HCT116 (cell line): ENCODE data around the gene DNTT. TPM values are rescaled to one million over a fixed set of nuclear protein-coding genes. Genes with fewer than 3 reads are reported as not detected.

Experiments
- ATAC-seq: fragments of 200-7000 bp; cut with Tn5 transposase; 2 replicates; pipeline ENCODE4 v1.9.1; 2020; ENCODE audit warnings: mild to moderate bottlenecking, moderate library complexity
- BruUV-seq: library from RNA; stranded (reverse); fragments of 400-500 nt; replicated peaks from 2 replicates; lab custom pipeline; 2021; lab: Mats Ljungman, UMichigan
- CTCF ChIA-PET: fragments of 300-600 bp; sonication (Branson Sonifier 250); formaldehyde crosslinking; loops from one replicate; lab custom pipeline; 2021; ENCODE audit warnings: antibody characterized with exemption; lab: Charles Lee
- POLR2A ChIA-PET: fragments of 300-600, 350-600 bp; sonication (Branson Sonifier 250); formaldehyde crosslinking; loops from one replicate; lab custom pipeline; 2021; ENCODE audit warnings: antibody characterized with exemption; lab: Charles Lee
- RAD21 ChIA-PET, 2 experiments: fragments of 300-600 bp; sonication (Branson Sonifier 250); formaldehyde crosslinking; loops; one replicate each; lab custom pipeline; 2023; ENCODE audit warnings: low total read pairs in 2 of 2; ENCODE audit not compliant: uncharacterized antibody in 2 of 2, unreplicated experiment in 2 of 2, low non-redundant PET in 1 of 2; lab: Charles Lee
- DNase-seq: peaks from one replicate; pipeline ENCODE4 v3.0.0-alpha.2; 2010; ENCODE audit warnings: low read depth, low spot score
- H2AFZ ChIP-seq: fragments of 200-600 bp; shearing (Covaris generic), sonication (generic); 2 replicates; pipeline ENCODE4 v1.6.1; 2017; ENCODE audit warnings: low read depth, mixed run types, mixed read lengths, antibody characterized with exemption, low read length; ENCODE audit not compliant: poor library complexity, severe bottlenecking
- H3K27ac ChIP-seq: 2 replicates; pipeline ENCODE4 v1.5.1; 2012; ENCODE audit warnings: low read depth, low read length
- H3K27me3 ChIP-seq: fragments of 200-600 bp; sonication (generic); 2 replicates; pipeline ENCODE4 v1.6.1; 2016; ENCODE audit warnings: mixed run types, low read length, mixed read lengths; ENCODE audit not compliant: insufficient read depth
- H3K36me3 ChIP-seq, 2 experiments: fragments of 200-500 bp in 1 of 2; fragments of 200-600 bp in 1 of 2; sonication (Bioruptor generic) in 1 of 2; sonication (generic) in 1 of 2; 2 replicates each; pipeline versions ENCODE4 v1.5.1 to v1.6.1; 2014 to 2016; ENCODE audit warnings: low read length in 2 of 2, inconsistent platforms in 1 of 2, mixed read lengths in 1 of 2, mixed run types in 1 of 2; ENCODE audit not compliant: insufficient read depth in 2 of 2, control insufficient read depth in 1 of 2
- H3K4me1 ChIP-seq, 2 experiments: fragments of 200-600 bp in 1 of 2; sonication (generic) in 1 of 2; 2 replicates each; pipeline versions ENCODE4 v1.5.1 to v1.6.1; 2012 to 2017; ENCODE audit warnings: low read length in 2 of 2, inconsistent platforms in 1 of 2, mild to moderate bottlenecking in 1 of 2, mixed read lengths in 1 of 2, mixed run types in 1 of 2, moderate library complexity in 1 of 2; ENCODE audit not compliant: insufficient read depth in 2 of 2, control insufficient read depth in 1 of 2
- H3K4me2 ChIP-seq: fragments of 200-600 bp; sonication (generic); 2 replicates; pipeline ENCODE4 v1.6.1; 2017; ENCODE audit warnings: mixed run types, low read length, mixed read lengths
- H3K4me3 ChIP-seq, 2 experiments: fragments of 200-600 bp in 1 of 2; sonication (generic) in 1 of 2; replicated peaks in 1 of 2; 2 replicates each; pipeline ENCODE4 v1.5.1; 2011 to 2016; ENCODE audit warnings: low read length in 2 of 2, control low read depth in 1 of 2, low read depth in 1 of 2, mild to moderate bottlenecking in 1 of 2, mixed read lengths in 1 of 2, mixed run types in 1 of 2
- H3K79me2 ChIP-seq: fragments of 200-600 bp; sonication (generic); 2 replicates; pipeline ENCODE4 v1.6.1; 2017; ENCODE audit warnings: mild to moderate bottlenecking, mixed run types, low read length, moderate library complexity, mixed read lengths; ENCODE audit not compliant: insufficient read depth
- H3K9ac ChIP-seq: fragments of 200-600 bp; sonication (generic); 2 replicates; pipeline ENCODE4 v1.6.1; 2016; ENCODE audit warnings: low read length, mixed read lengths
- H3K9me2 ChIP-seq: fragments of 200-600 bp; sonication (generic), shearing (Covaris generic); 2 replicates; pipeline ENCODE4 v1.6.1; 2017; ENCODE audit warnings: mixed run types, mild to moderate bottlenecking, moderate library complexity; ENCODE audit not compliant: insufficient read depth
- H3K9me3 ChIP-seq, 2 experiments: fragments of 200-500 bp in 1 of 2; fragments of 200-600 bp in 1 of 2; sonication (Bioruptor generic) in 1 of 2; sonication (generic) in 1 of 2; 2 replicates each; pipeline ENCODE4 v1.6.1; 2014 to 2017; ENCODE audit warnings: low read length in 2 of 2, mixed read lengths in 2 of 2, inconsistent platforms in 1 of 2, low read depth in 1 of 2, mild to moderate bottlenecking in 1 of 2, mixed run types in 1 of 2, moderate library complexity in 1 of 2; ENCODE audit not compliant: control insufficient read depth in 1 of 2, insufficient read depth in 1 of 2
- H4K20me1 ChIP-seq: fragments of 200-600 bp; sonication (generic), shearing (Covaris generic); 2 replicates; pipeline ENCODE4 v1.6.1; 2017; ENCODE audit warnings: mixed run types, mild to moderate bottlenecking, moderate library complexity; ENCODE audit not compliant: insufficient read depth
- CEBPB ChIP-seq: IDR thresholded peaks from 2 replicates; pipeline ENCODE4 v1.6.1; 2012; ENCODE audit warnings: low read depth
- EGR1 ChIP-seq: IDR thresholded peaks from 2 replicates; pipeline ENCODE4 v1.6.1; 2012; ENCODE audit warnings: low read depth
- REST ChIP-seq: IDR thresholded peaks from 2 replicates; pipeline ENCODE4 v1.6.1; 2012; ENCODE audit warnings: low read depth
- SRF ChIP-seq: IDR thresholded peaks from 2 replicates; pipeline ENCODE4 v1.6.1; 2012; ENCODE audit warnings: low read depth
- ZNF274 ChIP-seq: fragments of 200-500 bp; sonication (Bioruptor generic); IDR thresholded peaks from 2 replicates; pipeline ENCODE4 v1.6.1; 2014; ENCODE audit warnings: mild to moderate bottlenecking, low read depth, low read length, inconsistent platforms
- intact Hi-C: fragments of 100-400 bp; cut with micrococcal nuclease; formaldehyde crosslinking; loops from 2 replicates; pipeline ENCODE4 v1.10.0; 2022
- total RNA-seq: library from RNA; stranded (reverse); gene quantifications from one replicate; pipeline ENCODE4 v1.2.1, GENCODE V29; 2021; ENCODE audit not compliant: unreplicated experiment
- TF ChIP-seq, protein P1 (sequence below): IDR thresholded peaks from 2 replicates; pipeline ENCODE4 v1.6.1; 2011; ENCODE audit warnings: mild to moderate bottlenecking, low read length, moderate library complexity; ENCODE audit not compliant: insufficient replicate concordance; ENCODE audit errors: extremely low read depth

The DNTT gene
- total RNA-seq, 1 experiment from 2014 or later = not detected

DNA sequence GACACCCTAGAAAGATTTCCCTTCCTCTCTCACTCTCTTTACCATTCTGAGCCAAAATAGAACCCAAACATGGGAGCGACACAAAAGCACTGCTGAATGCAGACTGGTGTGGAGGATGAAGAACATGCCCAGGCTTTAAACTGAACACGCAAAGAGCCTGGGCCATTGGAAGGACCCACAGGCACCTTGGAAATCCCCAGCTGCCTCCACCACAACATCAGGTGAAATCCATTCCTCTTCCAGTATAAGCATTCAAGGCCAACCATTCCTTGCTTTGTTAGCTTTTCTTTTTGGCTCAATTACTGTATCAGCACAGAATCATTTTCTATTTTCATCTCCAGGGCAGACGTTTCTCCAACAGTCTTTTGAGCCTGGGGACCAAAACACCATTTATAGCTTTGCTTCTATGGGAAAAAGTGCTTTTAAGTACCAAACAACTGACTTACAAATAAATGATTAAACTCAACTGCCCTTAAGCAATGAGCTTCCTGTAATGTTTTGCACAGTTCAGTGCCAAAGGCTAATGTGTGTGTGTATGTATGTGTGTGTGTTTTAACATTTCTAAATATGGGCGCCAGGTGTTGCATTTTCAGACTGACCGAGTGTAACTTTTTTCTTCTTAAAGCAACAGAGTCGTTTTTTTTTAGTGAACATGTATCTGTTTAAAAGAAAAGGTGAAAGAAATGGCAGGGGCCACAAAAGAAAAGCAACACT is 16.7 kb upstream of the DNTT start:
- Histone ChIP-seq H3K79me2 (no peaks in the 10 kb centered on the region), H2AFZ (peak overlapping the region; percentile 92), H3K9me3 (no peaks in the 10 kb centered on the region), H3K27me3 (no peaks in the 10 kb centered on the region), H3K4me3 (no peak overlapping the region), H3K4me2 (peak overlapping the region; percentile 49), H3K27ac (no peak overlapping the region), H3K4me1 (peaks cover 4 to 9% of the 10 kb centered on the region in 2 experiments; a peak in 3 of 4 replicates), H3K9ac (no peak overlapping the region), H4K20me1 (no peaks in the 10 kb centered on the region), H3K9me2 (no peaks in the 10 kb centered on the region), H3K36me3 (no peaks in the 10 kb centered on the region)
- TF ChIP-seq CEBPB (no peak), SRF (peak; percentile 79), REST (no peak), ZNF274 (no peak), EGR1 (no peak)
- TF ChIP-seq, protein P1, sequence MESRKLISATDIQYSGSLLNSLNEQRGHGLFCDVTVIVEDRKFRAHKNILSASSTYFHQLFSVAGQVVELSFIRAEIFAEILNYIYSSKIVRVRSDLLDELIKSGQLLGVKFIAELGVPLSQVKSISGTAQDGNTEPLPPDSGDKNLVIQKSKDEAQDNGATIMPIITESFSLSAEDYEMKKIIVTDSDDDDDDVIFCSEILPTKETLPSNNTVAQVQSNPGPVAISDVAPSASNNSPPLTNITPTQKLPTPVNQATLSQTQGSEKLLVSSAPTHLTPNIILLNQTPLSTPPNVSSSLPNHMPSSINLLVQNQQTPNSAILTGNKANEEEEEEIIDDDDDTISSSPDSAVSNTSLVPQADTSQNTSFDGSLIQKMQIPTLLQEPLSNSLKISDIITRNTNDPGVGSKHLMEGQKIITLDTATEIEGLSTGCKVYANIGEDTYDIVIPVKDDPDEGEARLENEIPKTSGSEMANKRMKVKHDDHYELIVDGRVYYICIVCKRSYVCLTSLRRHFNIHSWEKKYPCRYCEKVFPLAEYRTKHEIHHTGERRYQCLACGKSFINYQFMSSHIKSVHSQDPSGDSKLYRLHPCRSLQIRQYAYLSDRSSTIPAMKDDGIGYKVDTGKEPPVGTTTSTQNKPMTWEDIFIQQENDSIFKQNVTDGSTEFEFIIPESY = no peak
- DNase-seq (no peak), ATAC-seq (peak; percentile 52; the same call in 1 of the 2 replicates)
- no TSS peak for BruUV-seq
- ChIA-PET CTCF (interaction anchor here (0.8 to 2.0 kb wide), 3 partner anchors 47 to 271 kb away, joined by 3 to 16 read pairs (median 6); no protein-coding TSS in a partner anchor), POLR2A (no interaction called here), RAD21 (interaction anchor here (0.6 to 0.7 kb wide), 2 partner anchors 58 to 377 kb away, joined by 3 read pairs; no protein-coding TSS in a partner anchor)
- intact Hi-C loops = no loop called here
